GM23338 (cell line): ENCODE results near the gene NFYB. TPM values are rescaled to one million over a fixed set of nuclear protein-coding genes. Genes with fewer than 3 reads are reported as not detected.

Experiments
- ATAC-seq: fragments of 200-7000 bp; cut with Tn5 transposase; 3 replicates; pipeline ENCODE4 v1.9.1; 2020
- DNase-seq: peaks from one replicate; pipeline ENCODE4 v3.0.0-alpha.2; 2015; ENCODE audit warnings: low spot score
- H2AFZ ChIP-seq: fragments of 200-600 bp; sonication (generic); 2 replicates; pipeline ENCODE4 v1.8.0; 2016; ENCODE audit warnings: antibody characterized with exemption, mild to moderate bottlenecking, moderate library complexity
- H3F3A ChIP-seq: fragments of 200-600 bp; sonication (generic); replicated peaks from 2 replicates; pipeline ENCODE4 v1.8.0; 2017; ENCODE audit warnings: antibody characterized with exemption, mixed run types, low read depth
- H3K27ac ChIP-seq: fragments of 200-600 bp; sonication (generic); 2 replicates; pipeline ENCODE4 v1.6.1; 2016; ENCODE audit warnings: low read depth
- H3K27me3 ChIP-seq: fragments of 200-600 bp; sonication (generic); 2 replicates; pipeline ENCODE4 v1.8.0; 2016; ENCODE audit warnings: mild to moderate bottlenecking, mixed run types, moderate library complexity; ENCODE audit not compliant: insufficient read depth
- H3K36me3 ChIP-seq: fragments of 200-600 bp; sonication (generic); 2 replicates; pipeline ENCODE4 v1.8.0; 2016; ENCODE audit warnings: mild to moderate bottlenecking; ENCODE audit not compliant: insufficient read depth
- H3K4me1 ChIP-seq: fragments of 200-600 bp; sonication (generic); 2 replicates; pipeline ENCODE4 v1.8.0; 2016; ENCODE audit warnings: mild to moderate bottlenecking, moderate library complexity; ENCODE audit not compliant: insufficient read depth
- H3K4me2 ChIP-seq: fragments of 200-600 bp; sonication (generic); 2 replicates; pipeline ENCODE4 v1.7.1; 2017; ENCODE audit warnings: mixed run types
- H3K4me3 ChIP-seq: fragments of 200-600 bp; sonication (generic); 2 replicates; pipeline ENCODE4 v1.6.1; 2016; ENCODE audit warnings: mixed run types
- H3K79me2 ChIP-seq: fragments of 200-600 bp; sonication (generic); replicated peaks from 2 replicates; pipeline ENCODE4 v1.8.0; 2017; ENCODE audit warnings: mild to moderate bottlenecking; ENCODE audit not compliant: insufficient read depth
- H3K9me2 ChIP-seq: fragments of 200-600 bp; sonication (generic); 2 replicates; pipeline ENCODE4 v1.8.0; 2017; ENCODE audit not compliant: insufficient read depth
- H4K20me1 ChIP-seq: fragments of 200-600 bp; sonication (generic); replicated peaks from 2 replicates; pipeline ENCODE4 v1.8.0; 2017; ENCODE audit warnings: mild to moderate bottlenecking; ENCODE audit not compliant: insufficient read depth
- H3K27ac Mint-ChIP-seq: 2 replicates; pipeline ENCODE4 v1.8.0; 2020; ENCODE audit warnings: inconsistent platforms, mild to moderate bottlenecking, moderate library complexity, mixed read lengths
- H3K27me3 Mint-ChIP-seq: 3 replicates; pipeline ENCODE4 v1.8.0; 2022; ENCODE audit warnings: low read depth, mild to moderate bottlenecking, moderate library complexity, mixed read lengths, inconsistent platforms; ENCODE audit not compliant: insufficient read depth, poor library complexity
- H3K36me3 Mint-ChIP-seq: 3 replicates; pipeline ENCODE4 v1.8.0; 2021; ENCODE audit warnings: low read depth, mild to moderate bottlenecking, inconsistent platforms, moderate library complexity, mixed read lengths
- H3K4me1 Mint-ChIP-seq: 3 replicates; pipeline ENCODE4 v1.8.0; 2020; ENCODE audit warnings: mild to moderate bottlenecking, inconsistent platforms, mixed read lengths
- H3K4me3 Mint-ChIP-seq: 3 replicates; pipeline ENCODE4 v1.8.0; 2021; ENCODE audit warnings: moderate library complexity, mild to moderate bottlenecking, inconsistent platforms, mixed read lengths
- H3K9me3 Mint-ChIP-seq: 3 replicates; pipeline ENCODE4 v1.8.0; 2020; ENCODE audit warnings: moderate library complexity, mild to moderate bottlenecking, inconsistent platforms, mixed read lengths
- CREB1 ChIP-seq: fragments of 250-450 bp; sonication (Bioruptor Pico); IDR thresholded peaks from 2 replicates; pipeline ENCODE4 v1.5.0; 2020; ENCODE audit warnings: low read depth, mild to moderate bottlenecking, moderate library complexity
- CTCF ChIP-seq, 2 experiments: fragments of 200-600 bp in 1 of 2; sonication (generic) in 1 of 2; conservative IDR thresholded peaks; 2 replicates each; pipeline versions ENCODE4 v1.5.1 to v1.6.1; 2016 to 2017; ENCODE audit warnings: antibody characterized with exemption in 2 of 2, low read depth in 2 of 2, mild to moderate bottlenecking in 2 of 2, moderate library complexity in 1 of 2
- ETS1 ChIP-seq: IDR thresholded peaks from 2 replicates; pipeline ENCODE4 v1.6.1; 2016; ENCODE audit warnings: antibody characterized with exemption
- EZH2phosphoT487 ChIP-seq: fragments of 200-600 bp; sonication (generic); IDR thresholded peaks from one replicate; pipeline ENCODE4 v1.8.1; 2018; ENCODE audit warnings: antibody characterized with exemption; ENCODE audit not compliant: unreplicated experiment
- JUNB ChIP-seq: IDR thresholded peaks from one replicate; pipeline ENCODE4 v1.6.1; 2016; ENCODE audit warnings: antibody characterized with exemption; ENCODE audit not compliant: unreplicated experiment
- POLR2AphosphoS5 ChIP-seq: IDR thresholded peaks from 2 replicates; pipeline ENCODE4 v1.6.1; 2016; ENCODE audit warnings: antibody characterized with exemption, low read depth
- REST ChIP-seq: IDR thresholded peaks from one replicate; pipeline ENCODE4 v1.6.1; 2018; ENCODE audit warnings: antibody characterized with exemption; ENCODE audit not compliant: unreplicated experiment
- STAT1 ChIP-seq: IDR thresholded peaks from one replicate; pipeline ENCODE4 v1.6.1; 2016; ENCODE audit warnings: antibody characterized with exemption; ENCODE audit not compliant: unreplicated experiment
- ZNF114 ChIP-seq: fragments of 250-450 bp; sonication (Bioruptor Pico); IDR thresholded peaks from 2 replicates; pipeline ENCODE4 v1.5.0; 2020; ENCODE audit warnings: mild to moderate bottlenecking, moderate library complexity
- ZNF331 ChIP-seq: fragments of 250-450 bp; sonication (Bioruptor Pico); IDR thresholded peaks from 2 replicates; pipeline ENCODE4 v1.5.0; 2020; ENCODE audit warnings: low read depth, mild to moderate bottlenecking, moderate library complexity
- long read RNA-seq: library from polyadenylated mRNA; unstranded; transcript quantifications from one replicate; pipeline ENCODE4 v2.0.0, GENCODE V29; 2020; ENCODE audit not compliant: unreplicated experiment
- polyA plus RNA-seq: library from polyadenylated mRNA; unstranded; fragments of >200 nt; fragmentation: Nextera tagmentation; extraction: Ambion mirVana; gene quantifications from 2 replicates; pipeline ENCODE4 v1.2.1, GENCODE V29; 2016
- total RNA-seq: library from RNA; depleted of rRNA; stranded (reverse); fragments of >200 nt; shearing (Covaris generic); gene quantifications from 2 replicates; pipeline ENCODE4 v1.2.3, GENCODE V29; 2014; rRNA removed

NFYB gene
- total RNA-seq (28.9 and 32.7 TPM in 2 replicates), polyA plus RNA-seq (51.9 and 67.2 TPM in 2 replicates)
- long read RNA-seq, transcript NFYB-201 (8 exons, 3,512 nt), result major isoform, 50 of 52 reads
- long read RNA-seq, partial matches to known transcripts, result 0 of 52 reads
- long read RNA-seq, other reads (novel, unspliced or antisense), result 2 of 52 reads

GRCh38 chr12:104137902-104138796 lies at the start of gene NFYB:
TSS of gene NFYB (minus strand) at chr12:104138210. CDS start at chr12:104135453, 2,757 bp downstream.
- H3K9me2 ChIP-seq, result no peaks in the 10 kb centered on the region
- Mint-ChIP-seq H3K27me3 (no peaks in the 10 kb centered on the region), H3K4me1 (peaks cover 26% of the 10 kb centered on the region), H3K4me3 (peak within 1 kb of the TSS; percentile 90), H3K27ac (peak within 1 kb of the TSS; percentile 96), H3K9me3 (no peaks in the 10 kb centered on the region), H3K36me3 (no peaks in the 10 kb centered on the region)
- ATAC-seq (peak; percentile 92), DNase-seq (peak; percentile 97)
- H3K4me2 ChIP-seq, result peak within 1 kb of the TSS; percentile 86
- H3K27me3 ChIP-seq, result no peaks in the 10 kb centered on the region
- H3K4me3 ChIP-seq, result peak within 1 kb of the TSS; percentile 64
- H3K27ac ChIP-seq, result peak within 1 kb of the TSS; percentile 85
- no peaks in the 10 kb centered on the region; the same call in 1 of the 2 replicates for H3K36me3 ChIP-seq
- no peaks in the 10 kb centered on the region for H4K20me1 ChIP-seq
- peaks cover 22% of the 10 kb centered on the region for H3K4me1 ChIP-seq
- H3F3A ChIP-seq, result peaks cover 7% of the 10 kb centered on the region; the same call in 1 of the 2 replicates
- peak; percentile 78 for TF ChIP-seq POLR2AphosphoS5
- TF ChIP-seq CREB1 (CRISPR knock-in tag), result 0 out of 2 replicates have a peak, but pooled peaks have one; percentile 15
- TF ChIP-seq REST, result no peak
- H2AFZ ChIP-seq, result peak within 1 kb of the TSS; percentile 96; the same call in 1 of the 2 replicates
- H3K79me2 ChIP-seq, result peaks cover 39% of the 10 kb centered on the region

- Mint-ChIP-seq H3K9me3 (peaks cover 29% of the 10 kb centered on the region), H3K4me1 (no peaks in the 10 kb centered on the region), H3K36me3 (peaks cover 21% of the 10 kb centered on the region; the same call in 2 of the 3 replicates), H3K27me3 (no peaks in the 10 kb centered on the region), H3K4me3 (no peak overlapping the region), H3K27ac (no peak overlapping the region)
- Histone ChIP-seq H3K79me2 (no peaks in the 10 kb centered on the region), H3K4me3 (no peak overlapping the region), H3K27me3 (no peaks in the 10 kb centered on the region), H3K27ac (no peak overlapping the region), H2AFZ (peak overlapping the region; percentile 82), H3K9me2 (no peaks in the 10 kb centered on the region; the same call in 1 of the 2 replicates), H3K4me1 (no peaks in the 10 kb centered on the region), H4K20me1 (no peaks in the 10 kb centered on the region), H3K4me2 (no peak overlapping the region), H3K36me3 (no peaks in the 10 kb centered on the region), H3F3A (no peaks in the 10 kb centered on the region)
- ATAC-seq (peak; percentile 31; the same call in 1 of the 3 replicates), DNase-seq (no peak)
- TF ChIP-seq EZH2phosphoT487 (no peak), ZNF331 (CRISPR knock-in tag) (no peak), CTCF (conservative IDR thresholded peaks at IDR 0.05; ENCODE audit: low read depth in 2 of 2) (no peak), STAT1 (no peak), JUNB (no peak), ETS1 (no peak), ZNF114 (CRISPR knock-in tag) (no peak), POLR2AphosphoS5 (no peak)
These were observed 49.6 kb upstream of the NFYB start for GRCh38 chr12:104187446-104188155.
